ENCODE data around the gene POLR2M.

POLR2M gene

GRCh38 chr15:57692709-57693108 is 13.8 kb upstream of the POLR2M start:
- no peak for ATAC-seq

DNA sequence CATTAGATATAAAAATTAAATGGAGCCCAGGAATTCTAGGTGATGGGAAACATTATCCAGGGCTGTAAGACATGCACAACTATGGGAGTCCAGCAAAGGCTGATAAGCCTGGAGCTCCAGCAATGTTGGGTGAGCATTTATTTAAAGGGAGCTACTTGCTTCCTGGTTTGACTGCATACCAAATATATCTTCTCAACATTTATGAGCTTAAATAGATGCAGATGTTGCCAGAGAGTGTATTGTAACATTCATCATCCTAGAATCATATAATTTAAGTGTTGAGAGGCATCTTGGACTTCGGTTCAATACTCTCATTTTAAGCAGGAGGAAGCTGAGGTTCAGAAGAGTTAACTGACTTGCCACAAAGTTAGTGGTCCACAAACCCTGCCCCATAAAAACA is 12.2 kb upstream of the POLR2M start:
- ATAC-seq: no peak

DNA sequence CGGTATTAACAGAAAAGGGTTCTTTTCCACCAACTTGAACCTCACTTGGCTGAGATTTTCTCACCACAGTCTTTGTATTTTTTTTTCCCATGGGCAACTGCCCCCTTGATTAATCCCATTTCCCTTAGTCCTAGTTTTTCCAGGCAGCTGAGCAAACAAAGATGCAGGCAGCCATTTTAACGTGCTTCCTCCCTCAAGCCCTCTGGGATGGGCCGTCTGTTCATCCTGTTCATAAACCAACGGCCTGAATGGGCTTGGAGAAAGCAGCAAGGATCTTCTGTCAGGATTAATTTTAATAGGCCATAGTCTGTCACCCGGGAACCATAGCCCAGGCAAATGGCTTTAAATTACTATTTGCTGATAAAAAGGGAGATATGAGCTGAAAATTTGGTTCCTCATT is 10.4 kb upstream of the POLR2M start:
- ATAC-seq: no peak

GRCh38 chr15:57697588-57697987 is 8.9 kb upstream of the POLR2M start:
- ATAC-seq: no peak

GRCh38 chr15:57698243-57698642 is 8.3 kb upstream of the POLR2M start:
- ATAC-seq: no peak

DNA sequence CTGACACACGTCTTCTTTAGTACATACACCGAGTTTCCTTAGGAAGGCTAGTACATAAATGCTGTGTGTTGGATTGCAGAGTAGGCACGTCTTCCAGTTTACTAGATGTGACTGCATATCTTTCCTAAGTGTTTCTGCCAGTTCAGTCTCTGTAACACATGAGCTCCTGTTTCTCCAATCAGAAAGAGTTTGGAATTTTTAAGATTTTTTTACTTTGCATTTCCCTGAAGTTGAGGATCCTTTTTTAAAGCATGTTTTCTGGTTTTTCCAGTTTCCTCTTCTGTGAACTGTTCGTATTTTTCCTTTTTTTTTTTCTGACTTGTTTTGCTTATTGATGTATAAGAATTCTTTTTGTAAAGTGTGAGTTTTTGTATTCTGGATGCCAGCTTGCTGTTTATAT is 7.5 kb upstream of the POLR2M start:
- no peak for ATAC-seq

- no peak for ATAC-seq
Measured at GRCh38 chr15:57703387-57703786, 3.1 kb upstream of the POLR2M start.

- ATAC-seq: no peak
Measured at GRCh38 chr15:57704441-57704840, 2.1 kb upstream of the POLR2M start.

DNA sequence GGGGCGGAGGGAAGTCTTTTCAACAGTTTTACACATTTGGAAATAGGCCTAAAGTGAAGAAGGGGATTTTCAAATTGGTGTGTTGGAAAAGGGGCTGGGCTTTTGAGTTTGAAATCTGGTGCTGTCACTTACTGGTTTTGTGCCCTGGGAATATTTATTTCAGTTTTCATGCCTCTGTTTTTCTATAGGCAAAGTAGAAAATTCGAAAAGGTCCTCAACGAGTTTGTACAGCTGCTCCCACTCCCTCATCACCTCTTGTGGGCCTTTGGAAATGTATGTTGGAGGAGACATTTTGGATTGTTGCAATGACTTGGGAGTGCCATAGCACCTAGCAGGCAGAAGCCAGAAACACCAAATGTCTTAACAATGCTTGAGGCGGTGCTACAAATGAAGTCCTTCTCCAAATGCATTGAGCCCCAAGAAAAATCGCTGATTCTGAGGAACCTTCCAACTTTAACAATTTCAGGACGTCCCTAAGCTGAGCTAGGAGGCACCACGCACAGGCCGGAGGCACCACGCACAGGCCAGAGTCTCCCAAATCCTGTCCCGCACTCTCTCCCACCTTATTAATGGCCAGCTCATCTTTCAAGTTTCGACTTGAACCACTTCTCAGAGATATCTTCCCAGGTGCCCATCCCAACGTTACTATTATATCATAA is 639 bp upstream of the POLR2M start:
- ATAC-seq: no peak

DNA sequence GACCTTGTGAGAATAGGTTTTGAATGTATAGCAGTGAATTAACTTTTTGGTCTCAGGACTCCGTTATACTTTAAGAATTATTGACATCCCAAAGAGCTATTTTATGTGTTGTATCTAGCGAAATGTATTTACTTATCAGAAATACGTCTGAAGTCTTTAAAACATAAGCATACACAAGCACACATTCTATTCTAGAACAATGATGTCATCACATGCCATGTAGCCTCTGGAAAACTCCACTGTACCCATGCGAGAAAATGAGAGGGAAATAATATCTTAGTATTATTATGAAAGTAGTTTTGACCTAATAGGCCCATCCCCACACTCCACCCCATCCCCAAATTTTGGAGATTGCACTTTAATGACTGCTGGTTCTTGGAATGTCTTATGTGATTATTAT is 1.5 kb downstream of the POLR2M start:
- ATAC-seq: no peak

DNA sequence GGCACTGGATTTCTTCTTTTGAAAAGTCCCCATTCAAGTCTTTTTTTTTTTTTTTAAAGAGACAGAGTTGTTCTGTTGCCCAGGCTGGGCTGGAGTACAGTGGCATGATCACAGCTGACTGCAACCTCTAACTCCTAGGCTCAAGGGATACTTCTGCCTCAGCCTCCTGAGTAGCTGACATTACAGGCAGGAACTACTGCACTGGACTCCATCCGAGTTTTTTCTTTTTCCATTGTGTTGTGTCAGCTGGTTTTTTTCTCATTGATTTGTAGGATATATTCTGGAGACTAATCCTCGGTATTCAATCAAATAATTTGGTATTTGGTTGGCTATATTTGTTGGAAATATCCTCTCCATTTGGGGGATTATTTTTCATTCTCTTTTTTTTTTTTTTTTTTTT is 11.8 kb downstream of the POLR2M start:
- ATAC-seq: no peak

DNA sequence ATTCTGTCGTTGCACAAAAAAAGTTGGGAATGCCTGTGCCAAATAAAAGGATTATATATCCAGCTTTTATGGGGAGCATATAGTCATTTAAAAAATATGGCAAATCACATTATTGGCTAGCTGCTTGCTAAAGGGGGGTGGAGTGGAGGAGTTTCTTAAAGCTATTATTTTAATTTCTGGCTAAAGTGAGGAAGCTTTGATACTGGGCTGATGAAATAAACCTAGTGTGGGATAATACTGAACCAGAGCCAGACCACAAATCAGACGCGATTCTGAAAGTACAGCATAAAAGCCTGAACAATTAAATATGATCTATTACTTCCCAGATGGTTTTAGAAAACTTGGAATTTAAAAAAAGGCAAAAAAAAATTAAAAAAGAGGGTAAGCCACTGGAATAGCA is 14.4 kb downstream of the POLR2M start:
- no peak for ATAC-seq

DNA sequence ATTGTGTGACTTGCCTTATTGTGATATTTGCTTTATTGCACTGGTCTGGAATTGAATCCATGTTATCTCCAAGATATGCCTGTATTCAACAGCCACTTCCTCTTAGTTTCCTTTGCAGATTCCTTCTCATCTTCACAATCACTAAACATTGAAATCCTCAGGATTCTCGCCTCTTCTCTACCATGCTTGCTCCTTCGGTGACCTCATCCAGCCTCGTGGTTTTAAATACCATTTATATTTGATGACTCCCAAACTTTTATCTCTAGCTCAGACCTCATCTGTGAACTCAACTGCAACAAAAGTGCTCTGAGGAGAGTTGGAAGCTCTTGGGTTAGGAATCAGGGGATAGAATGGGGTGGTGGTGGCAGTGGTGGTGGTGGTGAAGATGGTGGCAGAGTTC is 19.9 kb downstream of the POLR2M start:
- ATAC-seq: no peak

DNA sequence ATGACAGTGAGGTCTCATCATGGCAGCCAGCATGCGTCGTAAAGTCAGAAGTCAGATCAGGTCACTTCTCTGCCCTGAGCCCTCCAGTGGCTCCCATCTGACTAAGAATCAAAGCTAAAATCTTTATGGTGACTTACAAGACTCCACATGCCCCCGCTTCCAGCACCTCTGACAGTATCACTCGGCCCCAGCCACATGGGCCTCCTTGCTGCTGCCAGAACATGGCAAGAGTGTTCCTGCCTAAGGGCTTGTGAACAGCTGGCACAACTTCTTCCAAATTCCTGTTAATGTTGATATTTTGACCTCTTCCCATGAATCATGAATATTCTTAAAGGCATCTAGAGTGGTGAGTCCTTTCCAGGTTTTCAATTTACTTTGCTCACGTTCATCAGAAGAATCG is 20.5 kb downstream of the POLR2M start:
- ATAC-seq: no peak

DNA sequence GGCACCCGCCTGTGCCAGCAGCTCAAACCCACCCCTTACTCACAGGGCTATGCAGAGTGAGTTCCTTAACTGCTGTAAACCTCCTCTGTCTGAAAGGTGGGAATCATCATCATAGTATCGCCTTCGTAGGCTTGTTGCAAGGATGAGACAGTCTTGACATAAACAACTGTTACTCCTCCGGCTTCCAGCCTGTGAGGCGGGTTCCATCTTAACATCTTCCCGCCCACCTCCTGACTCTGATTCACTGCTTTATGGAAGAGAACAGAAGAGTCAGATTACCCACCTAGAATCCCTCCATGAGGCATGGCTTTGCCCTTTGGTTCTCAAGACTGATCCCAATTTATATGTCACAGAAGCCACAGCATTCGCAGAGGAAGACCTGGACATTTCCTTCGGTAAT is 21.9 kb downstream of the POLR2M start:
- ATAC-seq: no peak

GRCh38 chr15:57730876-57731275 is 24.4 kb downstream of the POLR2M start:
- no peak for ATAC-seq

- no peak for ATAC-seq
Measured at GRCh38 chr15:57731530-57732103, 25.1 kb downstream of the POLR2M start.

GRCh38 chr15:57732526-57733331 is 26.2 kb downstream of the POLR2M start:
- no peak for ATAC-seq

GRCh38 chr15:57734860-57735259 is 28.3 kb downstream of the POLR2M start:
- no peak for ATAC-seq

- no peak for ATAC-seq
Measured at GRCh38 chr15:57735431-57735830, 28.9 kb downstream of the POLR2M start.

DNA sequence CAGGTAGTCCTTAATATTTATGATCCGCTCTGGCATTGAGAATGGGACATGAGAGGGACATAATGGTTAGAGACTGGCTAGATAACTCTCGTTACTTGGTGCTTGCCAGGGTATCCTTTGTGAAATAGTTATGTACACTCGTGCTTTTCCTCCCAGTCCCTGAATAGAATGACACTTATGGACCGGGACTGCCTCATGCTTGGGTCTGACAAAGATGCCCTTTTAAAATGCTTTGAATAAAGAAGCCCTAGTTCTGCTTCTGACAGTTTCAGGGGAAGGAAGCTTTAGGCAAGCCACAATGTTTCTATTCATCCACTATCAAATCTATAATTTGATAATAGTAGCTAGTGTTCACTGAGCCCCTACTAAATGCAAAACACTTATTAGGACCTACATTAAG is 29.4 kb downstream of the POLR2M start:
- ATAC-seq: no peak

GRCh38 chr15:57736591-57736990 is 30.1 kb downstream of the POLR2M start:
- ATAC-seq: no peak

GRCh38 chr15:57738734-57739237 is 32.3 kb downstream of the POLR2M start:
- ATAC-seq: no peak

DNA sequence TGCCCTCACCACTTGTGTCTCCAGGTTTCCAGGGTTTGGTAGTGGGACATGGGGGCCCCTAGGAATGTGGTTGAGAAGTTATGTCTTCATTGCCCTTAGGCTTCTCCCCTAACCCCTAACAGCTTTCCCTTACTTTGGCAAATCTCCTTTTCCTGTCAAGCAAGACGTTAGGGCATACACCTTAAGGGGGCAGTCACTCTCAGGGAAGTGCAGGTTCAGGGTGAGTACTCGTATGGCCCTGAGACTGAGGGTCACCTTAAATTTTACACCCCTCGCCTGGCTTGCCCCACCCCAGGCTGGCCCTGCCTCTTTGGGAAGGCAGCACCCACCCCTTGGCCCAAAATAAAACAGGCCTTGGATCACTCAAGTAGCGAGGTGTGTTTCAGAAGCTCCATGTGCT is 33.5 kb downstream of the POLR2M start:
- ATAC-seq: no peak
